Measurements from ENCODE around the gene OPN4. TPM values are rescaled to one million over a fixed set of nuclear protein-coding genes. Genes with fewer than 3 reads are reported as not detected.

OPN4 gene
- total RNA-seq, 1 experiment from 2014 or later, result not detected

GRCh38 chr10:86636311-86636710, 18.0 kb upstream of the OPN4 start:
- BruUV-seq (replicated peaks), result no TSS peak

GRCh38 chr10:86642021-86642420, 12.3 kb upstream of the OPN4 start:
- CTCF ChIA-PET, result interaction anchor here (1.8 kb wide), 2 partner anchors 21 to 42 kb away, joined by 4 to 5 read pairs; no protein-coding TSS in a partner anchor
- BruUV-seq (replicated peaks), result no TSS peak
- intact Hi-C loops (cut with micrococcal nuclease; ENCODE audit: unreplicated experiment), result loop anchor here (5.0 kb wide), 1 partner anchor 40 kb away; no protein-coding TSS in a partner anchor
- H3K9me3 Mint-ChIP-seq (ENCODE audit: unreplicated experiment), result no peaks in the 10 kb centered on the region
- Histone ChIP-seq H3K36me3 (ENCODE audit: control insufficient read depth, insufficient read depth, low read length) (no peaks in the 10 kb centered on the region), H3K27me3 (replicated peaks; ENCODE audit: control insufficient read depth, insufficient read depth, low read length) (no peaks in the 10 kb centered on the region), H3K4me1 (0 out of 2 replicates have a peak, but pooled peaks cover 4% of the 10 kb centered on the region), H3K4me3 (ENCODE audit: low read depth, low read length) (no peak overlapping the region), H3K9me3 (0 out of 2 replicates have a peak, but pooled peaks cover 4% of the 10 kb centered on the region)
- POLR2A ChIA-PET, result no interaction called here
- no peak overlapping the region for H3K4me3 Mint-ChIP-seq (ENCODE audit: unreplicated experiment)
- no peak overlapping the region for H3K27ac Mint-ChIP-seq (ENCODE audit: unreplicated experiment)
- no peaks in the 10 kb centered on the region for H3K4me1 Mint-ChIP-seq (ENCODE audit: low read depth, unreplicated experiment)
- no peak for TF ChIP-seq CTCF (IDR thresholded peaks at IDR 0.05; ENCODE audit: insufficient read depth in 1 of 2, low read depth in 1 of 2, low read length in 1 of 2, severe bottlenecking in 1 of 2, unreplicated experiment in 1 of 2)
- H3K27me3 Mint-ChIP-seq (ENCODE audit: insufficient read depth, unreplicated experiment), result peaks cover 2% of the 10 kb centered on the region
- DNase-seq, result no peak
- no peaks in the 10 kb centered on the region for H3K36me3 Mint-ChIP-seq (ENCODE audit: insufficient read depth, unreplicated experiment)

More at GRCh38 chr10:86636311-86636710, 18.0 kb upstream of the OPN4 start:
- H3K27me3 Mint-ChIP-seq (ENCODE audit: insufficient read depth, unreplicated experiment), result no peaks in the 10 kb centered on the region
- no peak overlapping the region for H3K4me3 ChIP-seq (ENCODE audit: low read depth, low read length)
- POLR2A ChIA-PET, result interaction anchor here (0.5 kb wide), 1 partner anchor 114 kb away, joined by 3 read pairs; no protein-coding TSS in a partner anchor
- no peak for DNase-seq
- 0 out of 2 replicates have a peak, but pooled peaks cover 3% of the 10 kb centered on the region for H3K9me3 ChIP-seq
- H3K4me1 Mint-ChIP-seq (ENCODE audit: low read depth, unreplicated experiment), result no peaks in the 10 kb centered on the region
- H3K4me3 Mint-ChIP-seq (ENCODE audit: unreplicated experiment), result no peak overlapping the region
- H3K4me1 ChIP-seq, result 0 out of 2 replicates have a peak, but pooled peaks cover 4% of the 10 kb centered on the region
- CTCF ChIA-PET, result no interaction called here
- no peaks in the 10 kb centered on the region for H3K27me3 ChIP-seq (replicated peaks; ENCODE audit: control insufficient read depth, insufficient read depth, low read length)
- no peak overlapping the region for H3K27ac Mint-ChIP-seq (ENCODE audit: unreplicated experiment)
- no peaks in the 10 kb centered on the region for H3K36me3 ChIP-seq (ENCODE audit: control insufficient read depth, insufficient read depth, low read length)
- intact Hi-C loops (cut with micrococcal nuclease; ENCODE audit: unreplicated experiment), result no loop called here
- no peaks in the 10 kb centered on the region for H3K9me3 Mint-ChIP-seq (ENCODE audit: unreplicated experiment)
- no peak for TF ChIP-seq CTCF (IDR thresholded peaks at IDR 0.05; ENCODE audit: insufficient read depth in 1 of 2, low read depth in 1 of 2, low read length in 1 of 2, severe bottlenecking in 1 of 2, unreplicated experiment in 1 of 2)
- H3K36me3 Mint-ChIP-seq (ENCODE audit: insufficient read depth, unreplicated experiment), result no peaks in the 10 kb centered on the region

GRCh38 chr10:86642499-86642898, 11.8 kb upstream of the OPN4 start:
- Mint-ChIP-seq H3K4me1 (ENCODE audit: low read depth, unreplicated experiment) (no peaks in the 10 kb centered on the region), H3K4me3 (ENCODE audit: unreplicated experiment) (no peak overlapping the region), H3K27me3 (ENCODE audit: insufficient read depth, unreplicated experiment) (peaks cover 2% of the 10 kb centered on the region), H3K9me3 (ENCODE audit: unreplicated experiment) (no peaks in the 10 kb centered on the region), H3K36me3 (ENCODE audit: insufficient read depth, unreplicated experiment) (no peaks in the 10 kb centered on the region), H3K27ac (ENCODE audit: unreplicated experiment) (no peak overlapping the region)
- H3K36me3 ChIP-seq (ENCODE audit: control insufficient read depth, insufficient read depth, low read length), result no peaks in the 10 kb centered on the region
- no peak overlapping the region for H3K4me3 ChIP-seq (ENCODE audit: low read depth, low read length)
- no peak for TF ChIP-seq CTCF (IDR thresholded peaks at IDR 0.05; ENCODE audit: insufficient read depth in 1 of 2, low read depth in 1 of 2, low read length in 1 of 2, severe bottlenecking in 1 of 2, unreplicated experiment in 1 of 2)
- H3K4me1 ChIP-seq, result 0 out of 2 replicates have a peak, but pooled peaks cover under 1% of the 10 kb centered on the region
- BruUV-seq (replicated peaks), result no TSS peak
- ChIA-PET POLR2A (no interaction called here), CTCF (interaction anchor here (1.8 kb wide), 2 partner anchors 21 to 42 kb away, joined by 4 to 5 read pairs; no protein-coding TSS in a partner anchor)
- no peak for DNase-seq
- H3K27me3 ChIP-seq (replicated peaks; ENCODE audit: control insufficient read depth, insufficient read depth, low read length), result no peaks in the 10 kb centered on the region
- H3K9me3 ChIP-seq, result 0 out of 2 replicates have a peak, but pooled peaks cover 4% of the 10 kb centered on the region
- intact Hi-C loops (cut with micrococcal nuclease; ENCODE audit: unreplicated experiment), result loop anchor here (5.0 kb wide), 1 partner anchor 40 kb away; no protein-coding TSS in a partner anchor

Data from Caco-2 (cell line).